GM21723 (cell line): ENCODE measurements around the gene ZNF710.
A peak's percentile ranks its signal among the peaks of the same experiment; 100 is the strongest.

Experiments used
- ATAC-seq: cut with Tn5 transposase; IDR thresholded peaks from one replicate; pipeline ENCODE4 v1.9.1; 2021; ENCODE audit warnings: mild to moderate bottlenecking, moderate library complexity; ENCODE audit not compliant: unreplicated experiment

ZNF710 gene

DNA sequence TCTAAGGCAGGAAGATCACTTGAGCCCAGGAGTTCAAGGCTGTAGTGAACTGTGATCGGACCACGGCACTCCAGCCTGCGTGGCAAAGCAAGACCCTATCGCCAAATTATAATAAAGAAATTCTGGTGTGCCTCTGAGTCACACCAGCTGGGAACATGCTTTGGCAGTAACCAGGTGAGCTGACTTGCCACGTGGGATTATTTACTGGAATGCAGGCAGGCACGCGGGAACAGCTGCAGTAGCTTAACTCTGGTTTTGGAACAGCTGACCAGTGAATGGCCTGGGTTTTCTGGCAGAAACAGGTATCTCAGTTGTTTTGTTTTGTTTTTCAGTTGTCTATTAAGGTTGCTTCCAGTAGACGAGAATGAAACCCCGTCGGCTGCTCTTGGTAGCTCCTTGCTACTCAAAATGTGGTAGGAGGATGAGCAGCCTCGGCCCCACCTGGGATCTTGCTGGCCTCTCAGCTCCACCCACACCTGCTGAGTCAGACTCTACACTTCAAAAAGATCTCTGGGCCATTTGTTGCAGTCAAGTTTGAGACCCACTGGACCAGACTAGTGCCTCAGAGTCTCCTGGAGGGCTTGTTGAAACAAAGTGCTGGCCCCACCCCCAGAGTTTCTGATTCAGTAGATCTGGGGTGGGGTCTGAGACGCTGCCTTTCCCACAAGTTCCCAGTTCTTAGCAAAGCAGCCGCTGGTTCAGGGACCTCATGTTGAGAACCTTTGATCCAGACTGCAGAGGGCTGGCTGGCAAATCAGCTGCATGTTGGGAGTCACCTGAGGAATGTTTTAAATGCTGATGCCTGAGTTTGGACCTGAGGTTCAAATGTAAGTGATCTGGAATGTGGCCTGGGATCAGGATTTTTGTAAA, 74.5 kb downstream of the ZNF710 start:
- ATAC-seq: no peak

GRCh38 chr15:90076716-90077115, 75.6 kb downstream of the ZNF710 start:
- ATAC-seq: no peak

GRCh38 chr15:90078965-90079364, 77.8 kb downstream of the ZNF710 start:
- ATAC-seq: no peak

- no peak for ATAC-seq
Measured at GRCh38 chr15:90079619-90080457, 78.7 kb downstream of the ZNF710 start.

- ATAC-seq: no peak
Measured at GRCh38 chr15:90080458-90080755, 79.3 kb downstream of the ZNF710 start.

DNA sequence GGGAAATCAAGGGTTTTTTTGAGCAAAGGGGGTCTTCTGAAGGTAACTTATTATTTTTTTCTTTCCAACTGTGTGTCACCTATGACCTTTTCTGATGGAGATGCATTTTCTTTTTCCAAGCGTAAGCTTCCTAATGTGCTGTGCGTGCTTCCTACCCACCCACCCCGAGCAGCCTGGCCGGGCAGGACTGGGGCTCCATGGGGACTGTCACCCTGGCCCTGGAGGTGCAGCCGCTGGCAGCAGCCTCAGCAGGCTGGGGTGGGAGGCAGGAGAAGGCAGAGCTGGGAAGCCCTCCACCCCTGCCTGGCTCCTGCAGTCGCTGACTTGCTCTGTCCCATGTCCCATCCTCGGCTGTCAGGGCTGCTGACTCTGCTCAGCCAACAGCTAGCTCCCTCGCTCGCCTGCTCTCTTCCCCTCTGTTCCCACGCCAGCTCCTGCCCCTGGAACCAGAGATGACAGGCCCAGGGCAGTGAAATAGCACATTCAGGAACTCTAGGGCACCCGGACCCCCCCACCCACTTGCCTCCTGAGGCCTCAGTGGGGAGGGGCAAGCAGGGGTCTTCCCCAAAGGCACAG, 79.8 kb downstream of the ZNF710 start:
- no peak for ATAC-seq

DNA sequence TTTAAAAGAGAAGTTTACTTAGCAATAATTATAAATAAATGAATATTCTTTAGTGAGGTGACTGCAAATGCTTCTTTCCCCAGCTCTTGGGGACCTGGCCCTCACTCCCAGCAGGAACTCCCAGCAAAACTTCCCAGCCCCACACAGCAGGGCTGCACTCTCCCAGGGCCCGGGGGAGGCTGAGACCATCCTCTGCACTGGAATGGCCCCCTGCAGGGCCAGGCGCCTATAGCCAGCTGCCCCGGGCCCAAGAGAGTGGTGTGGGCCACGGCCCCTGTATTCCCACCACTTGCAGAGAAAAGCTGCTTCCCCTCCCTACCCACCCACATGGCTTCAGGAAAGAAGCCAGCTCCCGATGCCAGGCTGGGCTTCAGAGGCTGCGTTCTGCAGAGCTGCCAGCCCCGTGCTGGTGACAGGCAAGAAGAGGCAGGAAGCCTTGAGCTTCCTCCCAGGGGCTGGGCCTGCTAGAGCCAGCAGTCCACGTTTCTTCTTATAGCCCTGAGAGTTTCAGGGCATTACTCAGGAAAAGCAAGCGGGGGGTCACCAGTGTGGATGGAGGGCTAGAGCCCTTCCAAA, 81.1 kb downstream of the ZNF710 start:
- ATAC-seq: no peak

DNA sequence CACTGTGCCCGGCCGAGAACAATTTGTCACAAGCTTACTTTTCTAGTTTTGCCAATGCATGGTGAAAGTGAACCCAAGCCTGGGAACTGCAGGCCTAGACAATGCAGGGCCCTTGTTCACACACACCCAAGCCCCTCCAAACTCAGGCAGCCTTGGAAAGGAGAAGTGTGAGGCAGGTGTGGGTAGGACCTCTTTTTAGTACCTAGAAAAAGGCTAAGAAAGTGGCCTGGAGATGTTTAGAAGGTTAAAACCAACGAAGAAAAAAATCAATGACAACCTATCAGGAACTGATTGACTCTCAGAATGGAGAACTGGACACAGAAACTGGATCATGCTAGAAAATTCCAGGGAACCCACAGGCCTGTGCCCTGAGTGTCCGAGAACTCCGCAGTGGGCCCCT, 82.3 kb downstream of the ZNF710 start:
- no peak for ATAC-seq

GRCh38 chr15:90083954-90084607, 83.0 kb downstream of the ZNF710 start:
- ATAC-seq: no peak

GRCh38 chr15:90084876-90085423, 83.8 kb downstream of the ZNF710 start:
- no peak for ATAC-seq

- no peak for ATAC-seq
Measured at GRCh38 chr15:90085565-90085964, 84.4 kb downstream of the ZNF710 start.

DNA sequence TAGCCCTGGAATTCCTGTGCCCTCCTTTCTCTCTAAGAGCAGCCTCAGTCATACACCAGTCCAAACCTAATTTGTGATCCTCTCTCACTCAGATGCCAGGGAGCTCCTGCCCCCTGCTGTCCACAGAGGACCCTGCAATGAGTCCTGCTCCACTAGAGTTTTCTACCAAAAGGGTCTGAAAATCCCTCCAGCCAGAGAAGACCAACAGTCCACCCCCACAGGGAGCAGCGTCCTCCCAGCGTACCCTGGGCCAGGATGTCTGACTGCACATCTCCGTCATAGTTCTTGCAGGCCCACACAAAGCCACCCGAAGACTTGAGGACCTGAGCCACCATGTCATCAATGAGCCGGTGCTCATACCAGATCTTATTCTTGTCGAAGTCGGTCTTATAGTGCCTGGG, 85.7 kb downstream of the ZNF710 start:
- no peak for ATAC-seq

DNA sequence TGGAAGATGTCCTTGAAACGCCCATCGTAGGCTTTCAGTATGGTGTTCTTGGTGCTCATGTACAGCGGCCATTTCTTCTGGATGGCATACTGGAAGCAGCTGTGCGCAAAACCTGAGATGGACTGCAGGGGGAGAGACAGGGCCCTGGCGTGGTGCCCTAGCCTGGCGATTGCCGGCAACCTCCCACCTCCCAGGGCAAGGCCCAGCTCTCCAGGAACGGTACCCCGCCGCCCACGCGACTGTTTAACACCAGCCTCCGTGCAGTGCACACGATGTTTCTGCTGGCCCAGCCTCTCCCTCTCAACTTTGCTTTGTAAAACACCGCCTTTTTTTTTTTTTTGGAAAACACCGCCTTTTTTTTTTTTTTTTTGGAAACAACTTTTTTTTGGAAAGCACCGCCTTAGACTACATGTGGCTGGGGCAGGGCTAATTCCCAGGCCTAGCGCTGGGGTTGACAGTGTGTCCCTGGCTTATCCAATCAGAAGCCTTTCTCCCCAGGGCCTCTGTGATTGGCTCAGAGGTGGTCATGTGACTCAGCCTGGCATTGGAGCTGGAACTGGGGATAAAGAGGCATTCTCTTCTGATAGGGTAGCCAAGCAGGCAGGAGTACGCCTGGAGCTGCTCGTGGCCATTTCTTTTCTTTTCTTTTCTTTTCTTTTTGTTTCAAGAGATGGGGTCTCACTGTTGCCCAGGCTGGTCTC, 86.5 kb downstream of the ZNF710 start:
- ATAC-seq: no peak

DNA sequence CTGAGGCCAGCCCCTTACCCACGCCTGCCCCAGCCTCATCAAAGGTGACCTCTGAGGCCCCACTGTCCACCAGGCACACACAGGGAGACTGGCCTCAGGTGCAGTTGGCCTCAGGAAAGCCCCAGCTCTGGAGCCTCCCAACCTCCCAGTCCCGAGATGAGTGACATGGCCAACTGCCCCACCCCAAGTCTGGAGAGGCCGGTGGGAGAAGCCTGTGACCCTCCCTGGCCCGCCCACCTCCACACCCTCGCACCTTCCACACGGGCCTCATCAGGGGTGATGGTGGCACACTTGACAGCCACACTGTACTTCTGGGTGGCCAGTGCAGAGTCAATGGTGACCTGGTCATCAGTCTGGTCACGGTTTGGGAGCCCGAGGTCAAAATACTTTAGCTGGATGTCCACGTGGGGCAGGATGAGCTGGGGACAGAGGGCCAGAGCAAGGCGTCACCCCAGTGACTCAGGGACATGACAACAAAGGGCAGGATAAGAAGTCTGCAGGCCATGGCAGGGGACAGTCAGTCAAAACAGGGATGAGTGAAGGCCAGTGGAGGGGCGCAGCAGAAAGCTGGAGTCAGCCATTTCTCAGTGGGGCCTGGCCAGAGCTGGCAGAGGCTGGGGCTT, 89.2 kb downstream of the ZNF710 start:
- ATAC-seq: no peak

GRCh38 chr15:90091156-90091931, 90.2 kb downstream of the ZNF710 start:
- ATAC-seq: no peak

DNA sequence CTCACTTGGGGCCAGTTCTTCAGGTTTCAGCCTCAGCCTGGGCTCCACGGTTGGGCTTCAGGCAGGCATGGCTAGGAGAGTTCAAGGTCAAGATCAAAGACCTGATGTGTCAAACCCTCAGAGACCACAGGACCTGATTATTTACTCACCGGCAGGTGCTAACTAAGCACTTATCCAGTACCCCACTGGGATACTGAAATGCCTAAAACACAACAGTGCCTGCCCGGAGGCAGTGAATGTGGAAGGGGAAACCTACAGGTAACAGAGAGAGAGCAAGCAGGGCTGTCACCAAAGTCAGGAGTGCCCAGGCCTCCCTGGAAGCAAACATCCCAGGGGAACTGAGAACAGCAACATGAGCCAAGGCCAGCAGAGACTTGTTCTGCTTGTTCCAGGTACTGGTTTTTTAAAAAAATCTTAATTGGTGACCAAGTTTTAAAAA, 94.4 kb downstream of the ZNF710 start:
- ATAC-seq: no peak

DNA sequence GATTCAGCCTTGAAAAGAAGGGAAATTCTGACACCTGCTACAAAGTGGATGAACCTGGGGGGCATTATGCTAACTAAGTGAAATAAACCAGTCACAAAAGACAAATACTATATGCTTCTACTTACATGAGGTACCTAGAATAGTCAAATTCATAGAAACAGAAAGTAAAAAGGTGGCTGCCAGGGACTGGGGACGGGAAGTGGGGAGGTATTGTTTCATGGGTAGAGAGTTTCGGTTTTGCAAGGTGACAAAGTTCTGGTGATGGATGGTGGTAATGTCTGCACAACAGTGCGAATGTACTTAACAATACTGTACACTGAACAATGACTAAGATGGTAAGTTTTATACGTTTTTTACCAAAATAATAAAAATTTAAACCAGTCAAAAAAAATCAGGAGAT, 96.4 kb downstream of the ZNF710 start:
- peak; percentile 52 for ATAC-seq

DNA sequence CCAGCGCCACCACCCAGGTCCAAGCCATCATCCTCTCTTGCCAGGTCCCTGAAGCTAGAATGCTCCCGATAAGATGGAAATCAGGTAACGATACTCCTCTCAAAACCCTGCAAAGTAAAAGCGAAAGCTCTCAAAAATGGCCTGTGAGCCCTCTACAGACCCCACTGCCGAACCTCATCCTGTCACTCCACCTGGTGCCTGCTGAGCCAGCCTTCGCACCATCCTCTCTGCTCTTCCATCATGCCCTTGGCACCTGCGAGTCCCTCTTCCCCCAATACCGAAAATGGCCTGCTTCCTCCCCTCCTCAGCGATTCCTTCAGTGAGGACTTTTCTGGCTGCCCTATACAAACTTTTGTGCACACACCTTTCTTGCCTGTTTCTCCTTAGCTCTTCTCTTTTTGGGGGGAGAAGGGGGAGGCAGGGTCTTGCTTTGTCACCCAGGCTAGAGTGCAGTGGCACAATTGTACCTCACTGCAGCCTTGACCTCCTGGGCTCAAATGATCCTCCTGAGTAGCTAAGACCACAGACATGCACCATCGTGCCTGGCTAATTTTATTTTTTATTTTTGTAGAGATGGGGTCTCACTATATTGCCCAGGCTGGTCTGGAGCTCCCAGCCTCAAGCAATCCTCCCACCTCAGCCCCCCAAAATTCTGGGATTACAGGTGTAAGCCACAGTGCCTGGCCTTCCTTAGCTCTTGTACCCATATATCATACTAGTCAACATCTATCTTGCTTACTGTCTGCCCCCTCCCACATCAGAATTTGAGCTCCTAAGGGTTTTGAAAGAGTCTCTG, 98.1 kb downstream of the ZNF710 start:
- ATAC-seq: no peak
